Measurements from ENCODE around the gene NPM1.

DNA sequence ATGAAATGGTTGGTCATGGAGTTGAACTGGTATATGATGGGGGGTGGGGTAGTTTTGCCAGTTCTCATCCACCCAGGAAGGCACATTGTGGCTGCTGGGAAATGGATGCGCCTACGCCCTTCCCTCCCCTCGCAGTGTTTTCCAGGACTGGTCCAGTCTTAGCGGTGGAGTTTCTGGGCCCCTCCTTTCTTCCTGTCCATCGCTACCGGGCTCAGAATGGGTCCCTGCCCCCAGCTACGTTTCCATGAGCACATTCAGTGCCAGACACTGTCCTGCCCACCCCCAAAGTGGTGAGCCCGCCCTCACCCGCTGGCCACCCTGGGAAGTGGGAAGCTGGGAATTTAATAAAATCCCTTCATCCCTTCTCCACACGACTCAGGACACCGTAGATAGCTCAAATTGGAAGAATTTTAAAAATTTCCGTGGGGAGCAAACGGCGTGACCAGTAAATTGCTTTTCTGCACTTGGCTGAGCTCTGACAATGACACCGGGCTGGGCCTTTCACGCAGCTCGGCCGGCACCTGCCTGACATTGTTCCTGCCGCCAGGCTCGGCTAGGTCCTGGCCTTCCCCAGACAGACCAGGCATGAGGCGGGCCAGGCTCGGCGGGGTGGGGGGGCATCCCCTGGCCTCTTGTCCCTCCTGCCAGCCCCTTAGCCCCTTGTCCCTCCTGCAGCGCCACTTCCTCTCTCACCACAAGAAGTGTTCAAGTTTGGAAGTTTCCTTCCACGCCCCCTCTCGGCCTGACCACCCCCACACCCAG is 35.4 kb downstream of the NPM1 start:
- TF ChIP-seq, protein P1, sequence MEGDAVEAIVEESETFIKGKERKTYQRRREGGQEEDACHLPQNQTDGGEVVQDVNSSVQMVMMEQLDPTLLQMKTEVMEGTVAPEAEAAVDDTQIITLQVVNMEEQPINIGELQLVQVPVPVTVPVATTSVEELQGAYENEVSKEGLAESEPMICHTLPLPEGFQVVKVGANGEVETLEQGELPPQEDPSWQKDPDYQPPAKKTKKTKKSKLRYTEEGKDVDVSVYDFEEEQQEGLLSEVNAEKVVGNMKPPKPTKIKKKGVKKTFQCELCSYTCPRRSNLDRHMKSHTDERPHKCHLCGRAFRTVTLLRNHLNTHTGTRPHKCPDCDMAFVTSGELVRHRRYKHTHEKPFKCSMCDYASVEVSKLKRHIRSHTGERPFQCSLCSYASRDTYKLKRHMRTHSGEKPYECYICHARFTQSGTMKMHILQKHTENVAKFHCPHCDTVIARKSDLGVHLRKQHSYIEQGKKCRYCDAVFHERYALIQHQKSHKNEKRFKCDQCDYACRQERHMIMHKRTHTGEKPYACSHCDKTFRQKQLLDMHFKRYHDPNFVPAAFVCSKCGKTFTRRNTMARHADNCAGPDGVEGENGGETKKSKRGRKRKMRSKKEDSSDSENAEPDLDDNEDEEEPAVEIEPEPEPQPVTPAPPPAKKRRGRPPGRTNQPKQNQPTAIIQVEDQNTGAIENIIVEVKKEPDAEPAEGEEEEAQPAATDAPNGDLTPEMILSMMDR (IDR thresholded peaks at IDR 0.05; ENCODE audit: low read depth, low read length), result no peak
- no peak for TF ChIP-seq POLR2A (IDR thresholded peaks at IDR 0.05; ENCODE audit: extremely low read depth, insufficient read length)
